ENCODE measurements around the gene PTPRD.
"Not testable (repeated sequence)": the region's sequence is repeated elsewhere in the genome, so short reads cannot be mapped to it uniquely, and the experiment has no call there.

Gene PTPRD

GRCh38 chr9:8943392-8943791 is 1669.4 kb downstream of the PTPRD start:
- no peak for DNase-seq

- no peak for DNase-seq
These were observed 1672.2 kb downstream of the PTPRD start for GRCh38 chr9:8940650-8941049.

DNA sequence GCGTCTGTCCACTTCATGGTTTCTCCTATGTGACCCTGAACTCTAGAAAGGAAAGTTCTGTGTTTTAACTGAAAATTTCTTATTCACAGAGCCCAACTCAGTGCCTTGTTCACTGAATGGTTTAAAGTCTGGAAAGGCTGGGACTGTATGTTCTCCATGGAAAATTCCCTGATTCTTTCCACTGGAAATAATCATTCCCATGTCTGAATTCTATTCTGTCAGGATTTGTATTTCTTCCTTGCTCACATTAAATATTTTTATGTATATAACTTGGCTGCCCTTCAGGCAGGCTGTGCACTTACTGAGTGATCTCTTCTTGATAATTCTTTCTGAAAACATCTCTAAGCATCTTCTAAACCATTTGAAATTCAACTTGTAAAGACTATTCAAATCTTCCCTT is 1686.3 kb downstream of the PTPRD start:
- DNase-seq = no peak

GRCh38 chr9:8924562-8924961 is 1688.2 kb downstream of the PTPRD start:
- peak; percentile 3 for DNase-seq

- DNase-seq = not testable (repeated sequence)
These were observed 1692.2 kb downstream of the PTPRD start for GRCh38 chr9:8920478-8921183.

DNA sequence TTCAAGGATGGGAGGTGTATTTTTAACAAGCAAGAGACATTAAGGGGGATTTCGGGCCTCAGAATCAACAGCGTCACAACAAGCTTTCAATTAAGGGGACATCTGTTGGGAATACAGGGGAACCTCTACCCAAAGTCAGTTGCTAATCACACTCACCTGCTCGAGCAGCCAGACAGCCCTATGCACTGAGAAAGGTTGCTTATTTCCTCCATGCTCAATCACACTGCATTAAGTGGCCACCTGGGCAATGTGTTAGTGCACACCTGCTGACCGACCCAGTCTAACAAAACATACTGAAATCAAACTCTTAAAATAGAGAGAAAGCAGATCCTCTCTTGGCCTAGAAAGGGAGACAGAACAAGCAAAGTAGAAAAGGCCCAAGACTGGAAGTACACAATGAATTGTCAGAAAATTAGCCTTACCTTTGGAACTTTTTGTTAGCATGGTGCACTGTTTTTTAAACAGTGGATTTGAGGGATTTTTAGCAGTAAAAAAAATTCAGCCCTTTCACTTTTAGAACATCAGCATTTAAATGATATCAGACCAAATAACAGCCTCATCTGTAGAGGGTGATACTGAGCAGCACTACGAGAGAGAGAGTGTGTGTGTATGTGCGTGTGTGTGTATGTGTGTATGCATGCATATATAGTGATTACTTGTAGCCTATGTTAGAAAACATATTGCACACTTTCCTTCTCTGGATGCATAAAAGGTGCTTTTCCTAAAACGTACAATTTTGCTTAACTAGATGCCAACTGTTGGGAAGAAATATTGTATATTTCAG is 1694.7 kb downstream of the PTPRD start:
- DNase-seq = no peak

DNA sequence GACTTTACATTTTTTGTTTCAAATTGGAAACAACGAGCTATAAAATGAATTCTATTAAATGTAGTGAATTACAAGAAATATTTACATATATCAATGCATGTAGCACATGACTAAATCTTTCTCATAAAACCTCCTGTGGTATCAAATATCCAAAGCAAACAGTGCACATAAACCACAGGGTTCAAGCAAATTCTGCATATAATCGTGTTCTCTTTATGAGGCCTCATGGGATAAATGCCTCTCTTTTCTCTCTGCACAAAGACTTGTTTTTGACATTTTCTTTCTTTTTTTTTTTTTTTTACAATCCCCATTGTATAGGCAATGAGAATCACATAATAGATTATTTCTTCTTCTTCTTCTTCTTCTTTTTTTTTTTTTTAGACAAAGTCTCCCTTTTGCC is 1696.0 kb downstream of the PTPRD start:
- DNase-seq = no peak

- DNase-seq = no peak
These were observed 1704.9 kb downstream of the PTPRD start for GRCh38 chr9:8907868-8908267.

GRCh38 chr9:8905731-8906130 is 1707.1 kb downstream of the PTPRD start:
- no peak for DNase-seq

GRCh38 chr9:8904771-8905515 is 1707.9 kb downstream of the PTPRD start:
- no peak for DNase-seq

GRCh38 chr9:8903077-8903476 is 1709.7 kb downstream of the PTPRD start:
- DNase-seq = no peak

GRCh38 chr9:8901146-8901545 is 1711.7 kb downstream of the PTPRD start:
- DNase-seq = no peak

DNA sequence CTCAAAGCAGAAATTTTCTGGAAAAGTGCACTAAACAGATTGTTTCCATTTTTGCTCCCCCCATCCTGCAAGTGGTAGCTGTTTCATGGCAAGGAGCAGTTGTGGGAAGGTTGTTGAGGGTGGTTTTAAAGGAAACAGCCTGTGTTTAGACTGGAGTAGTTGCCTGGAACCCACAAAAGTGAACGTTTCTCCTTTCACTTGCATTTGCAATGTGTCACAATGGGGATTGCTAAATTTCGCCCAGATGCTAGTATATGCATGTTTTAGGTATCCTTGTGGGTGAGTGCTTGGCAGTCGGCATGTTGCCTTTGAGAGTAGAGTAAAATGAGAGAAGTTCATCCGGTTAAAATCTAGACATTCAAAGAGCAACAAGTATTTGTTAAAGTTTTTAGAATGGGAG is 1713.3 kb downstream of the PTPRD start:
- no peak for DNase-seq

GRCh38 chr9:8895861-8896224 is 1717.0 kb downstream of the PTPRD start:
- no peak for DNase-seq

- DNase-seq = no peak
These were observed 1717.5 kb downstream of the PTPRD start for GRCh38 chr9:8895106-8895860.

DNA sequence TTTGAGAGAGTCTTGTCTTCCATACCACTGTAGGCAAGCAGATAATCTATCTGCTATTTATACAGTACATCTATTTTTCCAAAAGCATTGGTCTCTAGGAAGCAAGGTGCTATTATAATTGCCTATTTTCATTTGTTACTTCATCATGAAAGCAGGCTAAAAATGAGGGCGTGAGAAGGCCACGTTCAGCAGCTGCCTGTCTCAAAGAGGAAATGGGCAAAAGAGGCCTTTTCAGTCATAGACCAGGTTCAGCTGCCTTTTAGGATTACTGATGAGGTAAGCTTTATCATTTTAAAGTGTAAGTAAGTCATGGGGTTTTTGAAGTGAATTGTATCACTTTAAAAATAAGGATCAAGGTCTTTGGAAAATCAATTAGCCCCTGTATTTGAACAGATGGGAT is 1722.1 kb downstream of the PTPRD start:
- DNase-seq = no peak

DNA sequence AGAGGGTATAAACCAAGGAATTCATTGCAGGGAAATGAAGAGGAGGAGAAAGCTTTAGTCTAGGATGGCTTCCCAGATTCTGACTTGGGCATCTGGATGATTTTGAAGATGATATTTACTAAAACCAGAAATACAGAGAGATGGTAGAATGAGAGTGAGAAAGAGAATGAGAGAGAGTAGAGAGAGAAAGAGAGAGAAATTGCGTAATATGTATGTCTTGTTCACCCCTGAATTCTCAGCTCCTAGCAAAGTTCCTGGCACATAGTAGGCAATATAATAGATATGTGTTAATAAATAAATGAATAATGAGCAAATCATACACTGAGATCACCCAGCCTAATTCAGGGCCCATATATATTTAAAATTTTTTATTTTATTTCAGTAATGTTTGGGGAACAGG is 1723.7 kb downstream of the PTPRD start:
- no peak for DNase-seq

DNA sequence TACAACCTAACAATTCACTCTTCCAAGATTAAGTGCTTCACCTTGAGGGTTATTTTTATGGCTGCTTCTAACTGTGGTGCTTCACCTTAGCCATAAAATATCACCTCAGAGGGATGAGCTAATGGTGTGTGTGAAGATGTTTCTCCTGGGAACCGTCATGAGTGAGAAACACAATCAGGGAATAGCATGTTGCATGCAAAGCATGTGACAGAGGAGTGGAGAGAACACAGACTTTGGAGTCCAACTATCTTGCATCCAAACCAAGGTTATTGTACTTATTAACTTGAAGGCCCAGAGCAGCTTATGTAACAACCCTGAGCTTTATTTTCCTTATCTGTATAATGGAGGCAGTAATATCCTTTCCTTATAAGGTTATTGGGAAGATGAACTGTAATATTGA is 1724.2 kb downstream of the PTPRD start:
- no peak for DNase-seq

DNA sequence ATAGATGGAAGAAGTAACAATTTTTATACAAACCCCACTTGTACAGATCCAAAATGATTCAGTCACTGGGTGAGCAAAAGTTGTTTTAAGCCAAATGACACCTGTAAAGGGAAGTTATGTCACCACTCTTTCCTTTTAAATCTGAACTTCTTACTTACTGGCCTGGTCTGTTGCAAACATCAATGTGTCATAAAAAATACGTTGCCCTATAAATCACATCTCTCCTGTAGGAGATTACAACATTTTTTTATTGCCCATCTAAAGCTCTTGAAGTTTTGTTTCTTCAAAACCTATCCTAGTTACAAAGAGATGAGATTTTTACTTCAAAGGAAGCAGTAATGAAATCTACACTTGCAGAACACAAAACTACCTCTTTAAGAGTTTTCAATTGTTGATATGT is 1725.4 kb downstream of the PTPRD start:
- DNase-seq = no peak

- no peak for DNase-seq
These were observed 1729.5 kb downstream of the PTPRD start for GRCh38 chr9:8883321-8883720.

GRCh38 chr9:8880060-8880459 is 1732.7 kb downstream of the PTPRD start:
- DNase-seq = no peak

DNA sequence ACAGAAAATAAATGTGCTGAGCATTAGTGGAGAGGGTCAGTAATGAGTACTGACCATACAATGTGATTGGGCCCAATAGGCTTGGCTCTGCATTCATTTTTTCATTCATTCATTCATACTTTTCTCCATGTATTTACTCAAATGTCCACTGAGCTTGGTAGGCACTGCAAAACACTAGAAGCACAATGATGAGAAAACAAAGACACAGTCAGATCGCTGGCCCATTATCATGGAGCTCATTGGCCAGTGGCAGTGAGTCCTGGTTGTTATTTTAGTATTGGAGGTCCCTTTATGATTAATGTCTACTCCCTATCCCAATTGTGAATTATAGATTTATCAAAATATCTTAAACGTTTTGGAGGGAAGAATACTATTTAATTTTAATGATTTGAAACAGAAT is 1733.5 kb downstream of the PTPRD start:
- DNase-seq = no peak
